HCT116 (cell line): ENCODE data around the gene LHX4. TPM values are rescaled to one million over a fixed set of nuclear protein-coding genes. Genes with fewer than 3 reads are reported as not detected.

Experiments used
- ATAC-seq: fragments of 200-7000 bp; cut with Tn5 transposase; 2 replicates; pipeline ENCODE4 v1.9.1; 2020; ENCODE audit warnings: mild to moderate bottlenecking, moderate library complexity
- BruUV-seq: library from RNA; stranded (reverse); fragments of 400-500 nt; replicated peaks from 2 replicates; lab custom pipeline; 2021; lab: Mats Ljungman, UMichigan
- CTCF ChIA-PET: fragments of 300-600 bp; sonication (Branson Sonifier 250); formaldehyde crosslinking; loops from one replicate; lab custom pipeline; 2021; ENCODE audit warnings: antibody characterized with exemption; lab: Charles Lee
- POLR2A ChIA-PET: fragments of 300-600, 350-600 bp; sonication (Branson Sonifier 250); formaldehyde crosslinking; loops from one replicate; lab custom pipeline; 2021; ENCODE audit warnings: antibody characterized with exemption; lab: Charles Lee
- RAD21 ChIA-PET, 2 experiments: fragments of 300-600 bp; sonication (Branson Sonifier 250); formaldehyde crosslinking; loops; one replicate each; lab custom pipeline; 2023; ENCODE audit warnings: low total read pairs in 2 of 2; ENCODE audit not compliant: uncharacterized antibody in 2 of 2, unreplicated experiment in 2 of 2, low non-redundant PET in 1 of 2; lab: Charles Lee
- DNase-seq: peaks from one replicate; pipeline ENCODE4 v3.0.0-alpha.2; 2010; ENCODE audit warnings: low read depth, low spot score
- H2AFZ ChIP-seq: fragments of 200-600 bp; shearing (Covaris generic), sonication (generic); 2 replicates; pipeline ENCODE4 v1.6.1; 2017; ENCODE audit warnings: low read depth, mixed run types, mixed read lengths, antibody characterized with exemption, low read length; ENCODE audit not compliant: poor library complexity, severe bottlenecking
- H3K27ac ChIP-seq: 2 replicates; pipeline ENCODE4 v1.5.1; 2012; ENCODE audit warnings: low read depth, low read length
- H3K27me3 ChIP-seq: fragments of 200-600 bp; sonication (generic); 2 replicates; pipeline ENCODE4 v1.6.1; 2016; ENCODE audit warnings: mixed run types, low read length, mixed read lengths; ENCODE audit not compliant: insufficient read depth
- H3K36me3 ChIP-seq, 2 experiments: fragments of 200-500 bp in 1 of 2; fragments of 200-600 bp in 1 of 2; sonication (Bioruptor generic) in 1 of 2; sonication (generic) in 1 of 2; 2 replicates each; pipeline versions ENCODE4 v1.5.1 to v1.6.1; 2014 to 2016; ENCODE audit warnings: low read length in 2 of 2, inconsistent platforms in 1 of 2, mixed read lengths in 1 of 2, mixed run types in 1 of 2; ENCODE audit not compliant: insufficient read depth in 2 of 2, control insufficient read depth in 1 of 2
- H3K4me1 ChIP-seq, 2 experiments: fragments of 200-600 bp in 1 of 2; sonication (generic) in 1 of 2; 2 replicates each; pipeline versions ENCODE4 v1.5.1 to v1.6.1; 2012 to 2017; ENCODE audit warnings: low read length in 2 of 2, inconsistent platforms in 1 of 2, mild to moderate bottlenecking in 1 of 2, mixed read lengths in 1 of 2, mixed run types in 1 of 2, moderate library complexity in 1 of 2; ENCODE audit not compliant: insufficient read depth in 2 of 2, control insufficient read depth in 1 of 2
- H3K4me2 ChIP-seq: fragments of 200-600 bp; sonication (generic); 2 replicates; pipeline ENCODE4 v1.6.1; 2017; ENCODE audit warnings: mixed run types, low read length, mixed read lengths
- H3K4me3 ChIP-seq, 2 experiments: fragments of 200-600 bp in 1 of 2; sonication (generic) in 1 of 2; replicated peaks in 1 of 2; 2 replicates each; pipeline ENCODE4 v1.5.1; 2011 to 2016; ENCODE audit warnings: low read length in 2 of 2, control low read depth in 1 of 2, low read depth in 1 of 2, mild to moderate bottlenecking in 1 of 2, mixed read lengths in 1 of 2, mixed run types in 1 of 2
- H3K79me2 ChIP-seq: fragments of 200-600 bp; sonication (generic); 2 replicates; pipeline ENCODE4 v1.6.1; 2017; ENCODE audit warnings: mild to moderate bottlenecking, mixed run types, low read length, moderate library complexity, mixed read lengths; ENCODE audit not compliant: insufficient read depth
- H3K9ac ChIP-seq: fragments of 200-600 bp; sonication (generic); 2 replicates; pipeline ENCODE4 v1.6.1; 2016; ENCODE audit warnings: low read length, mixed read lengths
- H3K9me2 ChIP-seq: fragments of 200-600 bp; sonication (generic), shearing (Covaris generic); 2 replicates; pipeline ENCODE4 v1.6.1; 2017; ENCODE audit warnings: mixed run types, mild to moderate bottlenecking, moderate library complexity; ENCODE audit not compliant: insufficient read depth
- H3K9me3 ChIP-seq, 2 experiments: fragments of 200-500 bp in 1 of 2; fragments of 200-600 bp in 1 of 2; sonication (Bioruptor generic) in 1 of 2; sonication (generic) in 1 of 2; 2 replicates each; pipeline ENCODE4 v1.6.1; 2014 to 2017; ENCODE audit warnings: low read length in 2 of 2, mixed read lengths in 2 of 2, inconsistent platforms in 1 of 2, low read depth in 1 of 2, mild to moderate bottlenecking in 1 of 2, mixed run types in 1 of 2, moderate library complexity in 1 of 2; ENCODE audit not compliant: control insufficient read depth in 1 of 2, insufficient read depth in 1 of 2
- H4K20me1 ChIP-seq: fragments of 200-600 bp; sonication (generic), shearing (Covaris generic); 2 replicates; pipeline ENCODE4 v1.6.1; 2017; ENCODE audit warnings: mixed run types, mild to moderate bottlenecking, moderate library complexity; ENCODE audit not compliant: insufficient read depth
- CEBPB ChIP-seq: IDR thresholded peaks from 2 replicates; pipeline ENCODE4 v1.6.1; 2012; ENCODE audit warnings: low read depth
- ELF1 ChIP-seq: IDR thresholded peaks from 2 replicates; pipeline ENCODE4 v1.6.1; 2012; ENCODE audit warnings: low read depth, borderline replicate concordance
- EZH2 ChIP-seq: fragments of 200-600 bp; sonication (generic); IDR thresholded peaks from 2 replicates; pipeline ENCODE4 v1.6.1; 2017; ENCODE audit warnings: antibody characterized with exemption, mixed run types
- EZH2phosphoT487 ChIP-seq: fragments of 200-600 bp; IDR thresholded peaks from 2 replicates; pipeline ENCODE4 v1.6.1; 2018; ENCODE audit warnings: antibody characterized with exemption, borderline replicate concordance
- JUND ChIP-seq: IDR thresholded peaks from 2 replicates; pipeline ENCODE4 v1.6.1; 2012
- POLR2AphosphoS5 ChIP-seq: IDR thresholded peaks from 2 replicates; pipeline ENCODE4 v1.6.1; 2011; ENCODE audit warnings: mild to moderate bottlenecking, low read depth, low read length, moderate library complexity
- SIN3A ChIP-seq: IDR thresholded peaks from 2 replicates; pipeline ENCODE4 v1.6.1; 2012; ENCODE audit warnings: low read depth
- SP1 ChIP-seq: IDR thresholded peaks from 2 replicates; pipeline ENCODE4 v1.6.1; 2012; ENCODE audit warnings: low read depth
- SRF ChIP-seq: IDR thresholded peaks from 2 replicates; pipeline ENCODE4 v1.6.1; 2012; ENCODE audit warnings: low read depth
- YY1 ChIP-seq: IDR thresholded peaks from 2 replicates; pipeline ENCODE4 v1.6.1; 2011; ENCODE audit warnings: low read length, low read depth, moderate library complexity, mild to moderate bottlenecking; ENCODE audit not compliant: insufficient replicate concordance; ENCODE audit errors: extremely low read depth
- ZNF274 ChIP-seq: fragments of 200-500 bp; sonication (Bioruptor generic); IDR thresholded peaks from 2 replicates; pipeline ENCODE4 v1.6.1; 2014; ENCODE audit warnings: mild to moderate bottlenecking, low read depth, low read length, inconsistent platforms
- intact Hi-C: fragments of 100-400 bp; cut with micrococcal nuclease; formaldehyde crosslinking; loops from 2 replicates; pipeline ENCODE4 v1.10.0; 2022
- total RNA-seq: library from RNA; stranded (reverse); gene quantifications from one replicate; pipeline ENCODE4 v1.2.1, GENCODE V29; 2021; ENCODE audit not compliant: unreplicated experiment

Gene LHX4
- total RNA-seq, 1 experiment from 2014 or later: 0.44 TPM

GRCh38 chr1:180295999-180296398 is 65.9 kb downstream of the LHX4 start:
- Histone ChIP-seq H3K79me2 (no peaks in the 10 kb centered on the region), H3K4me1 (peaks cover 0 to 11% of the 10 kb centered on the region in 2 experiments; a peak in 3 of 4 replicates), H4K20me1 (no peaks in the 10 kb centered on the region), H3K9me2 (no peaks in the 10 kb centered on the region), H3K4me3 (no peak overlapping the region), H3K4me2 (no peak overlapping the region), H2AFZ (no peak overlapping the region), H3K9me3 (no peaks in the 10 kb centered on the region), H3K27ac (no peak overlapping the region), H3K27me3 (no peaks in the 10 kb centered on the region), H3K36me3 (no peaks in the 10 kb centered on the region), H3K9ac (no peak overlapping the region)
- CTCF ChIA-PET: no interaction called here
- DNase-seq (no peak), ATAC-seq (no peak)
- BruUV-seq: no TSS peak
- intact Hi-C loops: no loop called here
- no peak for TF ChIP-seq CEBPB
- TF ChIP-seq POLR2AphosphoS5: no peak
- no peak for TF ChIP-seq SP1
- no peak for TF ChIP-seq ZNF274
- no peak for TF ChIP-seq EZH2
- TF ChIP-seq EZH2phosphoT487: no peak
- TF ChIP-seq SIN3A: no peak
- no peak for TF ChIP-seq ELF1
- RAD21 ChIA-PET: no interaction called here
- POLR2A ChIA-PET: no interaction called here

GRCh38 chr1:180299479-180300221 is 69.6 kb downstream of the LHX4 start:
- H3K27me3 ChIP-seq: no peaks in the 10 kb centered on the region
- DNase-seq (no peak), ATAC-seq (no peak)
- intact Hi-C loops: no loop called here
- H3K79me2 ChIP-seq: peaks cover 5% of the 10 kb centered on the region; the same call in 1 of the 2 replicates
- no TSS peak for BruUV-seq
- no peaks in the 10 kb centered on the region for H4K20me1 ChIP-seq
- no peak overlapping the region for H3K4me3 ChIP-seq
- H3K9ac ChIP-seq: no peak overlapping the region
- H3K9me3 ChIP-seq: no peaks in the 10 kb centered on the region
- no peak overlapping the region for H3K27ac ChIP-seq
- ChIA-PET RAD21 (no interaction called here), POLR2A (no interaction called here), CTCF (no interaction called here)
- no peaks in the 10 kb centered on the region for H3K9me2 ChIP-seq
- TF ChIP-seq YY1 (no peak), SRF (no peak), CEBPB (no peak), JUND (no peak)
- H3K36me3 ChIP-seq: no peaks in the 10 kb centered on the region
- no peak overlapping the region for H2AFZ ChIP-seq
- no peak overlapping the region for H3K4me2 ChIP-seq
- no peaks in the 10 kb centered on the region for H3K4me1 ChIP-seq
